Measurements from ENCODE around the gene MYEOV.

DNA sequence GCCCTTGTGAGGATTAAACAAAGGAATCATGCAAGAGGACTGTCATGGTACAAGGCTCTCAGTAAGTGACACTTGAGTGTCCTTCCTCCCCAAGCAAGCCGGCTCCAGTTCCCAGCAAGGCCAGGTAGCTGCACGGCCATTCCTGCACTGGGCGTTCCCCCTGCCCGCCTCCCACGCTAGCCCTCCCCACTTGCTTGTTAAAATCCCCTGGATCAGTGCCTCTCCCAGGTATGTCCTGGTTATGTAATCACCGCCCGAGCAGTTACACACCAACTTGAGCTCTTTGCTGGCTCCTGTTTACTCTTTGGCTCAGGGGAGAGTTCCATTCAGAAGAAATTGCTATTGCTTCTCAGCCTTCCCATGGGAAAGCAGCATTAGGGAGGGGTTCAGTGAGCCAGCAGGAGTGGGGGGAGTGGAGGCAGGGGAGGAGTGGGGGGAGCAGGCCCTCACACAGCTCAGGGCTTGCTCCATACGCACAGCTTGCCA, 19.4 kb upstream of the MYEOV start:
- TF ChIP-seq EZH2 (IDR thresholded peaks at IDR 0.05; ENCODE audit: low read length), result no peak
- TF ChIP-seq, protein P1, sequence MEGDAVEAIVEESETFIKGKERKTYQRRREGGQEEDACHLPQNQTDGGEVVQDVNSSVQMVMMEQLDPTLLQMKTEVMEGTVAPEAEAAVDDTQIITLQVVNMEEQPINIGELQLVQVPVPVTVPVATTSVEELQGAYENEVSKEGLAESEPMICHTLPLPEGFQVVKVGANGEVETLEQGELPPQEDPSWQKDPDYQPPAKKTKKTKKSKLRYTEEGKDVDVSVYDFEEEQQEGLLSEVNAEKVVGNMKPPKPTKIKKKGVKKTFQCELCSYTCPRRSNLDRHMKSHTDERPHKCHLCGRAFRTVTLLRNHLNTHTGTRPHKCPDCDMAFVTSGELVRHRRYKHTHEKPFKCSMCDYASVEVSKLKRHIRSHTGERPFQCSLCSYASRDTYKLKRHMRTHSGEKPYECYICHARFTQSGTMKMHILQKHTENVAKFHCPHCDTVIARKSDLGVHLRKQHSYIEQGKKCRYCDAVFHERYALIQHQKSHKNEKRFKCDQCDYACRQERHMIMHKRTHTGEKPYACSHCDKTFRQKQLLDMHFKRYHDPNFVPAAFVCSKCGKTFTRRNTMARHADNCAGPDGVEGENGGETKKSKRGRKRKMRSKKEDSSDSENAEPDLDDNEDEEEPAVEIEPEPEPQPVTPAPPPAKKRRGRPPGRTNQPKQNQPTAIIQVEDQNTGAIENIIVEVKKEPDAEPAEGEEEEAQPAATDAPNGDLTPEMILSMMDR (optimal IDR thresholded peaks at IDR 0.05 in 1 of 3, IDR thresholded peaks at IDR 0.05 in 1 of 3, conservative IDR thresholded peaks at IDR 0.05 in 1 of 3; ENCODE audit: extremely low read depth in 1 of 3, insufficient read depth in 2 of 3, low read length in 3 of 3), result no peak

Data from keratinocyte (primary cell).